HG02884 (cell line): Measurements from ENCODE around the gene SOWAHA.
"Not testable (repeated sequence)": the region's sequence is repeated elsewhere in the genome, so short reads cannot be mapped to it uniquely, and the experiment has no call there.

Experiments
- ATAC-seq: cut with Tn5 transposase; IDR thresholded peaks from one replicate; pipeline ENCODE4 v1.9.1; 2021; ENCODE audit warnings: mild to moderate bottlenecking, moderate library complexity; ENCODE audit not compliant: unreplicated experiment

Gene SOWAHA

GRCh38 chr5:132777209-132778069 lies 35.7 kb upstream of the SOWAHA start, which contains the start of gene SEPTIN8:
SEPTIN8 (minus strand) TSS chr5:132777239; CDS start chr5:132777137, 102 bp downstream.
- no peak for ATAC-seq

DNA sequence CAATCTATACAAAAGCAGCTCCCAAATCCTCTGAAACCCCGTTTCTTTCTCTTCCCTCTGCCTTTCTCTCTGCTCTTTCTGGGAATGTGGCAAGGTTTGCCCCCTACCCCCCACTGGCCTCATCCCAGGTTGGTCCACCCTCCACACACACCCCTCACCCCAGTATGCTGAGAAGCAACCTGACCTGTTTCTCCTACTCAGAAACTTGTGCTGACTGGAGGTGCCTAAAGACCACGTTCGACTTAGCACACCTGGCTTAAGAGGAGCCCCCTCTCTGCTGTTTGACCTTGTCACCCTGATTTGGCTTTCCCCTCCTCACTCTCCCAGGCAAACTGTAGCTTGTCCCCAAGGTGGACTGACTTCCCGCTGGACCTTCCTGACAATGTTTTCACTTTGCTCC lies 35.0 kb upstream of the SOWAHA start:
- ATAC-seq = no peak

DNA sequence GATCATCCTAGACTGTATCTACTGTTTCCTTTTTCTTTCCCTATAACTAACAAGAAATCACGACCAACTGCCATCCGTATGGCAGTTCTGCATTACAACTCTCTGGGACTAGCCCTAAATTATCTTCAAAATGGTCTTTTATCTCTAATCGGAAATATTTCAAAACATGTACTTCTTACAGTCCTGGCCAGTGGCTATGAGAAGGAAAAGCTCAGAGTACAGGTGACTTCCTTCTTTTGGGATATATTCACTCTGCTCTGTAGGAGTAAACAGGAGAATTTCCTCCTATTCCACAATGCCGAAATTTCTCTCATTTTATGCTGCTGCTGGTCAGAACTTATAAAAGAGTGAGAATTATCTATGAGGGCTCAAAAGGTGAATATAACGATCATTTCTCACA lies 34.2 kb upstream of the SOWAHA start:
- no peak for ATAC-seq

DNA sequence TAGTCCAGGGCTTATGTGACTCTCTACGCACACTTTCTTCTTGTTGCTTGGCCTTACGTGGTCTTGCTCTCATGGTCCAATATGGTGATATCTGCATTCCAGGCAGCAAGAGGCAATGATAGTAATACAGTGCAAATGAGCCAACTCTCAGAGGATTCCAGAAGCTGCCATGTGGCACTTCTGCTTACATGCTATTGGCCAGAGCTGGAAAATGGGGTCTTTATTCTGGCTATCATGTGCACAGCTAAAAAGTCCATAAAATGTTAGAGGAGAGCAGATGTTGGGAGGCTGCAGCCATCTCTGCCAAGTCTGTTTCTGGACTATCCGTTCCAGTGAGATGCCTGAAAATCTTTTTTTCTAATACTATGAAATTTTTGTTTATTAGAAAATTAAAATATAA lies 33.1 kb upstream of the SOWAHA start:
- no peak for ATAC-seq

GRCh38 chr5:132780577-132780976 lies 32.5 kb upstream of the SOWAHA start:
- no peak for ATAC-seq

GRCh38 chr5:132781029-132781428 lies 32.1 kb upstream of the SOWAHA start:
- no peak for ATAC-seq

DNA sequence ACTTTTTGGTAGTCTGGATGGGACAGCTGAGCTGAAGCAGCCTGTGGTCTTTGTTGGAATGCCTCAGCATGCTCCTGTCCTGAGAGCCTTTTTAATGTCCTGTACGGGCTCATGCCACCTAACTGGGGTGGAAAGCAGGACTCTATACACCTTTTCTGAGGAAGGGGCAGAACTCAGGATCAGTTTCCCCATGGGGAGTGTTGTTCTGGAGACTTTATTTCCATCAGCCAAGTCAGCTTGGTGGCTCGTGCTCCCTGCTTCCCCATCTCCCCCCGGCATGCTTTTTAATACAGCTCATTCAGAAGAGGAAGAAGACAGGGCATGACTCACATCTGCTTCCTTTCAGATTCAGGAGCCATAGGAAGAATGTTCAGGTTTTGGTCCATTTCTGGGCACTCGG lies 31.0 kb upstream of the SOWAHA start:
- ATAC-seq = no peak

DNA sequence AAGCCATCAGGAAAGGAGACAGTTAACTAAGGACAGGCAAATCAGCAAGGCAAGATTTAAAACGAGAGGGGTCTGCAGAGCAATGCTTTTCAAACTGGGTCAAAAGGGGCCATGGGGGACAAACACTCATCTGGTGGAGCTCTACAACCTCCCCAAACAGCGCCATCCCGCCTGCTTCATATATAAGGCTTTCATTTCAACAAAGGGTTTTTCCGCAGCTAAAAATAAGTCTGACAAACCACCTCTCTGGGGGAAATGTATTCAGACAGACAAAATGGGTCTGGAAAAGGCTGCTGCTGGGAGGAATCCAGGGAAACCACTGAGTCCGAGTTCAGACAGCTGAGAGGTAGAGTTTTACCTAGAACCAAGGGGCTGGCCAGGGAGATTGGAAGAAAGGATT lies 27.7 kb upstream of the SOWAHA start:
- ATAC-seq = no peak

DNA sequence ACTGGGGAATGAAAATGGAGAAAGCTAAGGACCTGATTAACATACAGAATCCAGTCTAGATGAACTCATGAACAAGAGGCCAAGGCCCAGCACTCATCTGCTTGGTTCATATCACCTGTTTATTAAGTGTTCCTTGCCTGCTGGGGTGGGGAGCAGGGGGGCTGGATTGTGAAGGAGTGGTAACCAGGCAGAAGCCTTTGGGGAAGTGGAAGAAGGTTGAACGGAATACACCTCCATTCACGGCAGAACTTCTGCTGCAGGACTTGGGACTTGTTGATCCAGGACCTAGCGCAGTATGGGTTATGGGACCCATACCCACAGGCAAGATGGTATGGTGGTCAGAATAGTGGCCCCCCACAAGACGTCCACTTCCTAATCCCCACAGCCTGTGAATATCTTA lies 27.2 kb upstream of the SOWAHA start:
- no peak for ATAC-seq

DNA sequence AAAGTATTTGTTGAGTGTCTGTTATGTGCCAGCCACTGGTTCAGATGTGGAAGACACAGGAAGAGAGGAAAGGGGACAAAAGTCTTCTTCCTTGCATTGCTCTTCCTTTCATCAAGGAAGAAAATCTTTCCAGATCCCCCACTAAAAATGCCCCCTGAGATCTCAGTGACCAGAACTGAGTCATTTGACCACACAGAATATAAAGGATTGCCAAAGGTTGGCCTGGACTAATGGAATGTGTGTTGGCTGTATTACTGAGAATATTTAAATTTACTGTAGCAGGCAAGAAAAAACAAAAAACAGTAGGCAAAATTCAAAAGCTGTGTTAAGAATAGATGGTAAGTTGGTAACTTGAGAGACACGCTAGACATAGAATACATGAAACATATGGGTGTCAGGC lies 26.0 kb upstream of the SOWAHA start:
- ATAC-seq = no peak

DNA sequence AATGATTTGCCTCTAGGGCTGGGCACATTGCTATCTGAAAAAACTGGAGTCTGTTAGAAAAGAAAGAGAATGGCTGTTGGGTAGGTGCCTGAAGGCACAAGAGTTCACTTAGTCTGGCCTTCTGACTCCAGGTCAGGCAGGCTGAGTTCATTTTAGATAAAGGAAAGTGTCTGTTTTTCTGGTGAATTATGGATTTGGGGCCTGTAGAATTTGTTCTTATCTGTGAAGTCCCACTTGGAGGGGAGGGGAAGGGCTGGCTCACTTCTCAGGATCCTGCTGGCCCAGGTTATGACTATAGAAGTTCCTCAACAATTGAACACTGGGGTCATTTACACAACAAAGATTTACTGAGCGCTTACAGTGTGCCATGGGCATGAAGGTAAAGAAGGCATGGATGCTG lies 24.6 kb upstream of the SOWAHA start:
- no peak for ATAC-seq

DNA sequence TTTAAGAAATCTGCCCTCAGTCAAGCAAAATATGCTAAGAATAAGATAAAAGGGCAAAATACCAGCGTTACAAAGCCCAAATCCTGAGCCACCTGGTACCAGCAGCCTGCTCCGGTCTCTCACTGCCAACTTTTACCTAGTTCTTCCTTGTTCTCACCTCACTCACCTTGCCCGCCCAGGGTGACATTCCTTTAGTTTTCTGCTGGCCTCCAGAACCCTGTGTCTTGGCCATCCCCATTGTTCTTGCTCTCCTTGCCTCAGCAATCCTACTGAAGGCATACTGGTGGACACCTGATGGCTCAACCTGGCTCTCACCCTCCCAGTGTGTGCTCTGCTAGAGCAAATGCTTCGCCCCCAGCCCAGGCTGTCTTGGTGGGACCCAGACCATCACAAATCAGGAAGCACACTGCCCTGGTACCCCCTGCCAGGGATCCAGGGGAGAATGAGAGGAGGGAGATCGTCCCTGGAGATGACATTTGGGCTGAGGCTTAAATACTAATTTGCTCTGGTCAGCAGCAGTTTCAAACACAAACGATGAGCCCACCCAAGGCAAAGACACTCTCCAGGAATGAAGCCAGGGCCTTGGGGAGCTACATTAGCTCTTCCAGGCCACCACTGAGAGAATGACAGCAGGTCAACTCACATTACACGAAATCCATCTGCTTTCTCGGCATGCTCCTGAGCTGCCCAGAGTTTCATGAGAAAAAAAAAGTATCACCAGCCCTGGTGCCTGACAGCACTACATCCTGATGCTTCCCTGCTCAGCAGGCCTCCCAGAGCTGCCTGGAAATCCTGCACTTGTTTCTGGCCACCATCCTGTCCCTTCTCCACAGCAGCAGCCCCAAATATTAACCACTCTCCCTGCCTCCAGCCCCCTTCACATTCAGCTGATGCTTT lies 23.9 kb upstream of the SOWAHA start:
- ATAC-seq = no peak

DNA sequence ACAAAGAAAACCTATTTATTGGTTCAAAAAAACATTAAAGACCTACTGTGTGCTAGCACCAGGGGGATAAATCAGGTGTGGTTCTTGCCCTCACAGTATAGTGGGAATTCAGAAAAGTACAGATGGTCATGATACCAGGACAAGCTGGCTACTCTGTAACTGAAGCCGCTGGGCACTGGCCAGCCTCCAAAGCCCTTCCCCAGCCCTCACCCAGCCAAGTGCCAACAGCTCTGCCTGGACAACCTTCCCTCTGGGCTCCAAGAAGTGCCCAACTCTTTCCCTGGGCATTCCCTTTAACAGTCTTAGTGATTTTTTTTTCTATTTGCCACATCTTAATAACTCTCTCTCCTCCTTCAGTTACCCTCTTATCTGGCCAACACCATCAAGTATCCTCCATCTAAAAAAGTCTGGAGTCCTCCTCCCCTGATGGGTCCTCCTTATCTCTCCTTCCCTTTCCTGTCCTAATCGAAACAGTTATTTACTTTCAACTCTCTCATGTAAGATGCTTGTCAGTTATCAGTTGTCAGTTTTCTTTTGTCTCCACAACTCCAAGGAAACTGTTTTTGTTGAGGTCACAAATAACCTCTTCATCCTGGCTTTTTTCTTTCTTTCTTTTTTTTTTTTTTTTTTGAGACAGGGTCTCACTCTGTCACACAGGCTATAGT lies 22.8 kb upstream of the SOWAHA start:
- ATAC-seq = no peak

DNA sequence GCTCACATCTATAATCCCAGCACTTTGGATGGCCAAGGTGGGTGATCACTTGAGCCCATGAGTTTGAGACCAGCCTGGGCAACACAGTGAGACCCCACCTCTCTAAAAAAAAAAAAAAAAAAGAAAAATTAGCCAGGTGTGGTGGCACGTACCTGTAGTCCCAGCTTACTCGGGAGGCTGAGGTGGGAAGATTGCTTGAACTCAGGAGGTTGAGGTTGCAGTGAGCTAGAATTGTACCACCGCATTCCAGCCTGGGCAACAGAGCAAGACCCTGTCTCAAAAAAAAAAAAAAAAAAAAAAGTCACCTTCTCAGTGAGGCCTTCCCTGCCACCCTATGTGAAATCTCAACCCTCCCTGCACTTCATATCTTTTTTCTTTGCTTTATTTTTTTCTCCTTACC lies 22.1 kb upstream of the SOWAHA start:
- ATAC-seq = no peak

GRCh38 chr5:132797651-132798050 lies 15.5 kb upstream of the SOWAHA start:
- ATAC-seq = no peak

- no peak for ATAC-seq
These were observed 13.7 kb upstream of the SOWAHA start for GRCh38 chr5:132799392-132799791.

GRCh38 chr5:132800545-132800944 lies 12.6 kb upstream of the SOWAHA start:
- ATAC-seq = no peak

- no peak for ATAC-seq
These were observed 10.9 kb upstream of the SOWAHA start for GRCh38 chr5:132802044-132802684.

- not testable (repeated sequence) for ATAC-seq
These were observed 10.4 kb upstream of the SOWAHA start for GRCh38 chr5:132802685-132803066.

DNA sequence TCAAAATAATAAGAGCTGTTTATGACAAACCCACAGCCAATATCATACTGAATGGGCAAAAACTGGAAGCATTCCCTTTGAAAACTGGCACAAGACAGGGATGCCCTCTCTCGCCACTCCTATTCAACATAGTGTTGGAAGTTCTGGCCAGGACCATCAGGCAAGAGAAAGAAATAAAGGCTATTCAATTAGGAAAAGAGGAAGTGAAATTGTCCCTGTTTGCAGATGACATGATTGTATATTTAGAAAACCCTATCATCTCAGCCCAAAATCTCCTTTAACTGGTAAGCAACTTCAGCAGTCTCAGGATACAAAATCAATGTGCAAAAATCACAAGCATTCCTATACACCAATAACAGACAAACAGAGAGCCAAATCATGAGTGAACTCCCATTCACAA lies 8.9 kb upstream of the SOWAHA start:
- ATAC-seq = not testable (repeated sequence)

DNA sequence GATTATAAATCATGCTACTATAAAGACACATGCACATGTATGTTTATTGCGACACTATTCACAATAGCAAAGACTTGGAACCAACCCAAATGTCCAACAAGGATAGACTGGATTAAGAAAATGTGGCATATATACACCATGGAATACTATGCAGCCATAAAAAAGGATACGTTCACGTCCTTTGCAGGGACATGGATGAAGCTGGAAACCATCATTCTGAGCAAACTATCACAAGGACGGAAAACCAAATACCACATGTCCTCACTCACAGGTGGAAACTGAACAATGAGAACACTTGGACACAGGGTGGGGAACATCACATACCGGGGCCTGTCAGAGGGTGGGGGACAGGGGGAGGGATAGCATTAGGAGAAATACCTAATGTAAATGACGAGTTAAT lies 7.2 kb upstream of the SOWAHA start:
- ATAC-seq = not testable (repeated sequence)
